Cerebellar cortex (tissue), 1 donor: ENCODE measurements around the gene APPL2.
"Not testable (repeated sequence)": the region's sequence is repeated elsewhere in the genome, so short reads cannot be mapped to it uniquely, and the experiment has no call there.

Experiments used
- DNase-seq: peaks from one replicate; pipeline ENCODE4 v3.0.0-alpha.2; 2015; ENCODE audit warnings: low spot score

APPL2 gene

DNA sequence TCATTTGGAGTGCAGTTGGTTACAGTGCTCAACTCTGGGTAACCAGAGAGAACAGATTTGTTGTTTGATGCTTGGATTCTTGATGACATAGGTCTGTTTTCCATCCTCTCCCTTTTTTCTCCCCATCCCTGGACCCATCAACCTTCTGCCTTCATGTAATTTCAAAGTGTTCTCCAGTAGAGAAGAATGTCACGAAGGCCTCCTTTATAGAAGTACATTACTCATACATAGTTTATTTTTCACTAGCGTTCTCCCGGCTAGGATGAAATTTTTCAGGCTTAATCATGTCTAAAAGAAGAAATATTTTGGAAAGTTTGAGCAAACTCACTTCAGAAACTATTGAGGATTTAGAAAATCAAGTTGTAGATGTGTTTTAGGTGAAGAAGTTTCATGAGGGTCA is 20.9 kb upstream of the APPL2 start:
- no peak for DNase-seq

DNA sequence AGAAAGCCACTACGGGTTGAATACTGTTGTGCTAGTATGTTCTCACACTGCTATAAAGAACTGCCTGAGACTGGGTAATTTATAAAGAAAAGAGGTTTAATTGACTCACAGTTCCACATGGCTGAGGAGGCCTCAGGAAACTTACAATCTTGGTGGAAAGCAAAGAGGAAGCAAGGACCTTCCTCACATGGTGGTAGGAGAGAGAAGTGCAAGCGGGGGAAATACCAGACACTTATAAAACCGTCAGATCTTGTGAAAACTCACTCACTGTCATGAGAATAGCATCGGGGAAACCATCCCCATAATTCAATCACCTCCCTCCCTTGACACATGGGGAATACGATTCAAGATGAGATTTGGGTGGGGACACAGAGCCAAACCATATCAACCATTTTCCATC is 20.5 kb upstream of the APPL2 start:
- DNase-seq = not testable (repeated sequence)

GRCh38 chr12:105256011-105256410 is 20.0 kb upstream of the APPL2 start:
- no peak for DNase-seq

- DNase-seq = no peak
Observed at GRCh38 chr12:105253866-105254513, 18.0 kb upstream of the APPL2 start.

GRCh38 chr12:105252901-105253300 is 16.9 kb upstream of the APPL2 start:
- DNase-seq = no peak

DNA sequence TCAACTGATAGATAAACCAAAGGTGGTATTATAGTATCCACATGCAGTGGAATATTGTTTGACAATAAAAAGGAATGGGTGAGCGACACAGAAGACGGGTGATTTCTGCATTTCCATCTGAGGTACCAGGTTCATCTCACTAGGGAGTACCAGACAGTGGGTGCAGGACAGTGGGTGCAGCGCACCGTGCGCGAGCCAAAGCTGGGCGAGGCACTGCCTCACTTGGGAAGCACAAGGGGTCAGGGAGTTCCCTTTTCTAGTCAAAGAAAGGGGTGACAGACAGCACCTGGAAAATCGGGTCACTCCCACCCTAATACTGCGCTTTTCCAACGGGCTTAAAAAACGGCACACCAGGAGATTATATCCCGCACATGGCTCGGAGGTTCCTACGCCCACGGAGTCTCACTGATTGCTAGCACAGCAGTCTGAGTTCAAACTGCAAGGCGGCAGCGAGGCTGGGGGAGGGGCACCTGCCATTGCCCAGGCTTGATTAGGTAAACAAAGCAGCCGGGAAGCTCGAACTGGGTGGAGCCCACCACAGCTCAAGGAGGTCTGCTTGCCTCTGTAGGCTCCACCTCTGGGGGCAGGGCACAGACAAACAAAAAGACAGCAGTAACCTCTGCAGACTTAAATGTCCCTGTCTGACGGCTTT is 9.9 kb upstream of the APPL2 start:
- DNase-seq = not testable (repeated sequence)

- DNase-seq = no peak
Observed at GRCh38 chr12:105245291-105245690, 9.3 kb upstream of the APPL2 start.

GRCh38 chr12:105240228-105240627 is 4.3 kb upstream of the APPL2 start:
- no peak for DNase-seq

DNA sequence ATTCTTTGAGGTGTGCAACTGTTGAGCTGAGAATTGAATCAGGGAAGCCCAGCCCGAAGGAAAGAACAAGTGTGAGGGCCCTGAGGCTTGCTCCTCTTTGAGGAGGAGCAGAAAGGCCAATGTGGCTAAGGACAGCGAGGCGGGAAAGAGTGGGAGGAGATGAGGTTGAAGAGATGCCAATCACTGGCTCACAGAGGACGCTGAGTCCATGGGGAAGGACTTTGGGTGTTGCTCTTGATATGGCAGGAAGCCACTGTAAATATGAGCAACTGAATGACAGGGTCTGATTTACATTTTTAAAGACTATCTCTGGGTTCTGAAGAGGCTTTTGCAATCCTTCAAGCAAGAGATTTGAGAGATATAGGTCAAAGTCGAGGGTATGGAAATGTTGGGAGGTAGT is 3.3 kb upstream of the APPL2 start:
- DNase-seq = no peak

- DNase-seq = no peak
Observed at GRCh38 chr12:105237666-105238065, 1.7 kb upstream of the APPL2 start.

- peak; percentile 40 for DNase-seq
Observed at GRCh38 chr12:105235281-105235731, 668 bp downstream of the APPL2 start.

- DNase-seq = no peak
Observed at GRCh38 chr12:105234197-105234596, 1.8 kb downstream of the APPL2 start.

DNA sequence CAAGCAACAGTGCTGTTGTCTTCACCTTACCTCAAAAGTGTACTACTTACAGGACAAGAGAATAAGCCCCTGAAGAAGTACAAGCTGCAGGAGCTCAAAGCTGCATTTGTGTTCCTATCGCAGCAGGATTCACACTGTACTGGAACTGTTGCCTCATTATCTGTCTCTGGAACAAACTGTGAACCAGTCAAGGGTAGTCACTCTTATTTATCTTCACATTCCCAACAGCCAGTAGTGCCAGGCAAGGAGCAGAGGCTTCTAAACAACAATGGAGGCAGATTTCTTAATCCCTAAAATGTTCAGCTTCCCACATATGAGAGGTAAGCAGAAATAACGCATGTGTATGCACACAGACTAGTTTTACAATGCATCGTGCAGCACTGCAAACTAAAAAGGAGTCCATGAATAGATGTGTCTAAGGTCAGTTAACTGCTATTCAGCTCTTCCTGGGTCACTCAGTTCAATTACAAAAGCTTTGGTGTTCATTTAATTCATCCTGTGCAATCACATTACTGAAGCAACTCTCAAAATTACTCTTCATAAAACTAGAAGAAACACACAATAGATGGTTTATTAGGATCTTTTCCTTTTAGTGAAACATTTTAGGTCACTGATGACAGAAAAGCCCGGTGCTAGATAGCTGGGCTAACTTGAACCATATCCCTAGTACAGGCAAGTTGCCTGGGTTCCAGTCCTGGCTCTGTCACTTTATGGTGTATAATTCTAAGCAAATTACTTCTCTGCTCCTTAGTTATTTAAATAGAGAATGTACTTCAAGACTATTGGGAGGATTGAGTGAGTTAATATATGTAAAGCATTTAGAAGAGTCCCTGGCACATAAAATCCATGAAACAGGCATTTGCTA is 2.7 kb downstream of the APPL2 start:
- DNase-seq = no peak

DNA sequence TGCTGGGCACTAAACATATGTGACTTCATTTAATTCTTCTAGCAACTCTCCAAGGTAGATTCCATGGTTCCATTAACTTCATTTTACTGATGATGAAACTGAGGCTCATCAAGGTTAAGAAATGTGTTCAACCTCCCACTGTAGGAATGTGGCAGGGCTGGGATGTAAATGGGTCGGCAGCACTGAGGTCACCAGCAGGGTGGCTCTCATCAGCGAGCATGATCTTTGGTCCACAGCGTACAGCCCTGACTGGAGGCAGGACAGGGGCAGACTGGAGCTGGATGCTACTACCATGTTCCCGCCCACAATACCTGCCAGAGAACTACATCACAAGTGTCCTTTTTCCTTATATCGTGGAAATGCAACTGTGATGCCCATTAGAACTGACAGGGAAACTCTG is 4.6 kb downstream of the APPL2 start:
- no peak for DNase-seq

DNA sequence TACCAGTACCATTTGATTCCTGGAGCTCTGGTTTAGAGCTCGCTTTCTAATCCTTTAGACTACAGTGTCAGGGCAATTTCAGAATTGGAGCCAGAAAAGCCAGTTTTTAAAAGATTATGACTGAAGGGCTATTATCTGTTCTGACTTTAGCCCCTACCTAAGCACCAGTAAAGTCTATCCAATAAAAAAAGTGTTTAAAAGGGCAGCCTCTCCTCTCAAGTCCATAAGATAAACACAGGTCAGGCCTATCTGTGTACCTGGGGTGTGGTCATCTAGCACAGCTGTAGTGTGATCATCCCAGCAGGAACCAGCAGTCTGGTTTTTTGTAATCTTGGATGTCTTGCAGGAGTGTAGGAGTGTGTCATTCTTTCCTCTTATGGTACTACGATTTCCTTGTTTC is 6.6 kb downstream of the APPL2 start:
- DNase-seq = no peak

DNA sequence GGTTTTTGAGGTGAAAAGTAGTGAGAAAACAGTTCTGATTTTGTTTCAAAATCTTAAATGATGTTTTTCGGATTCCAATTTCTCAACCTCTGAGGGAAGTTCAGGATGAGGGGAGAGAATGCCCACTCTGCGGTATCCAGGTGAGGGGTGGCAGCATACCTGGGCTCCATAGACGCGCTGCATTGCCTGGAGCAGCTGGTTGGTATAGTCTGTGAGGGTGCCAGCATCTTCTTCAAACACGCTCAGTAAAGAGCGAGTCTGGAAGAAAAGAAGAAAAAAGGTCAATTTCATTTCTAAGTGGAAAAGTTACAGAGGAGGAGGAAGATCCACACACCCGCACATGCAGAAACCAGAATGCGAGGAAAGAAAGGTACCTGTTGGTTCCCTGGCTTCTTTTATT is 7.0 kb downstream of the APPL2 start:
- DNase-seq = no peak

DNA sequence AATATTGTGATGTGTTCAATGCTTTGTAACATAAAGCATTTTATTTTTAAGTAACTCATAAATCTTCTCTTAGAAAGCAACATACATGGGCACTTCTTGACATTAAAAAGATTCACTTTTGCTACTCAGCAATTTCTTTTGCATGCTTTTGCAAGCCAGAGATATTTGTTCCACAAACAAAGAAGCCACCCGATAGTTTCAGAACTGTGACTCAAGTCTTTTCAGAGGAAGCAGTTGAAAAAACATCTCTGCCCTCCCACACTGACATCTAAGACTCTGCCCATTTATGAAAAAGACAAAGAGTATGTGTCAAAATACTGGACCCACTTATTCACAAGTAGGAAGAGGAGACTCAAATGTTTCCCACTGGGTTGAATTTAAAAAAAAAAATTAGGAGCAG is 7.5 kb downstream of the APPL2 start:
- no peak for DNase-seq

GRCh38 chr12:105227879-105228278 is 8.1 kb downstream of the APPL2 start:
- DNase-seq = no peak

- peak; percentile 94 for DNase-seq
Observed at GRCh38 chr12:105226219-105226618, 9.8 kb downstream of the APPL2 start.

GRCh38 chr12:105225505-105226015 is 10.4 kb downstream of the APPL2 start:
- no peak for DNase-seq

DNA sequence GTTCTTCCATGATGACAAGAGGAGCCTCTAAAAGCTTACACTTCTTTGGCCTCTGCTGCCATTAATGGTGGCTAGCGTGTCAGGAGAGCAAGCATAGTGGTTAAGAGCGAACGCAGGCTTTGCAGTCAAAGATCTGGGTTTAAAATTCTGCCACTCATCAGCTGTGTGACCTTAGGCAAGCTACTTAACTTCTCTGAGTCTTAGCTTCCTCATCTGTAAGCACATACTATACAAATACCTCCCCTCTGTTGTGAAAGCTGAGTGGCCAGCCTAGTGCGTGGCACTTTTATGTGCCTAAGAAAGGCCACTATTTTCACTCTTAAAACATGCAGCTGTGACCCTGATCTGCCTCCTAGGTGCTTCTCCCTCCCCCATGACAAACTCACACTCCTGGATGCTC is 11.6 kb downstream of the APPL2 start:
- DNase-seq = no peak

GRCh38 chr12:105223884-105224283 is 12.1 kb downstream of the APPL2 start:
- DNase-seq = no peak

GRCh38 chr12:105223352-105223845 is 12.6 kb downstream of the APPL2 start:
- DNase-seq = no peak
